22Rv1 (cell line): ENCODE data around the gene LOXL1.
"Not testable (repeated sequence)": the region's sequence is repeated elsewhere in the genome, so short reads cannot be mapped to it uniquely, and the experiment has no call there.

Experiments used
- H3K27ac ChIP-seq: fragments of 450-650 bp; 2 replicates; pipeline ENCODE4 v1.5.1; 2017
- ZFX ChIP-seq: fragments of 450-650 bp; IDR thresholded peaks from 2 replicates; pipeline ENCODE4 v1.6.1; 2017; ENCODE audit warnings: antibody characterized with exemption, borderline replicate concordance
- TF ChIP-seq, protein P1 (sequence below): fragments of 450-650 bp; IDR thresholded peaks from 2 replicates; pipeline ENCODE4 v1.5.1; 2017; ENCODE audit warnings: mild to moderate bottlenecking

The LOXL1 gene

DNA sequence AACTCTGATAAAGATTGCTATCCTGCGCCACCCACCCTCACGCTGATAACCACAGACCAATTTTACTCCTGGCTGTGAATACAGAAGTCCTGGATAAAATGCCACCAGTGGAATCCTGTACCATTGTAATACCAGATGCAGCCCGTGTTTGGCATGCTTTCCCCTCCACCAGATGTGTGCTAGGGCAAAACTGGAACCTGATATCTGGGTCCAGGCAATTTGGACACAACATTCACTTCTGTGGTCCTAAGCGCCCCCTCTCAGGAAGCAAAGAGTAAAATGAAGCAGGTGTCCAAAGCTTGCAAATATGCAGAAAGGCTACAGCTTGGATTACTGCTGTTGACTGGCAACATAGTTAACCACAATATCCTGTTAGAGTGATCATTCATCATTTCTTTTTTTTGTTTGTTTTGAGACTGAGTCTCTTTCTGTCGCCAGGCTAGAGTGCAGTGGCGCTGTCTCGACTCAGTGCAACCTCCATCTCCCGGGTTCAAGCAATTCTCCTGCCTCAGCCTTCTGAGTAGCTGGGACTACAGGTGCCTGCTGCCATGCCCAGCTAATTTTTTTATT is 32.8 kb downstream of the LOXL1 start:
- TF ChIP-seq, protein P1, sequence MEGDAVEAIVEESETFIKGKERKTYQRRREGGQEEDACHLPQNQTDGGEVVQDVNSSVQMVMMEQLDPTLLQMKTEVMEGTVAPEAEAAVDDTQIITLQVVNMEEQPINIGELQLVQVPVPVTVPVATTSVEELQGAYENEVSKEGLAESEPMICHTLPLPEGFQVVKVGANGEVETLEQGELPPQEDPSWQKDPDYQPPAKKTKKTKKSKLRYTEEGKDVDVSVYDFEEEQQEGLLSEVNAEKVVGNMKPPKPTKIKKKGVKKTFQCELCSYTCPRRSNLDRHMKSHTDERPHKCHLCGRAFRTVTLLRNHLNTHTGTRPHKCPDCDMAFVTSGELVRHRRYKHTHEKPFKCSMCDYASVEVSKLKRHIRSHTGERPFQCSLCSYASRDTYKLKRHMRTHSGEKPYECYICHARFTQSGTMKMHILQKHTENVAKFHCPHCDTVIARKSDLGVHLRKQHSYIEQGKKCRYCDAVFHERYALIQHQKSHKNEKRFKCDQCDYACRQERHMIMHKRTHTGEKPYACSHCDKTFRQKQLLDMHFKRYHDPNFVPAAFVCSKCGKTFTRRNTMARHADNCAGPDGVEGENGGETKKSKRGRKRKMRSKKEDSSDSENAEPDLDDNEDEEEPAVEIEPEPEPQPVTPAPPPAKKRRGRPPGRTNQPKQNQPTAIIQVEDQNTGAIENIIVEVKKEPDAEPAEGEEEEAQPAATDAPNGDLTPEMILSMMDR = no peak
- TF ChIP-seq ZFX = no peak
- no peak overlapping the region for H3K27ac ChIP-seq

DNA sequence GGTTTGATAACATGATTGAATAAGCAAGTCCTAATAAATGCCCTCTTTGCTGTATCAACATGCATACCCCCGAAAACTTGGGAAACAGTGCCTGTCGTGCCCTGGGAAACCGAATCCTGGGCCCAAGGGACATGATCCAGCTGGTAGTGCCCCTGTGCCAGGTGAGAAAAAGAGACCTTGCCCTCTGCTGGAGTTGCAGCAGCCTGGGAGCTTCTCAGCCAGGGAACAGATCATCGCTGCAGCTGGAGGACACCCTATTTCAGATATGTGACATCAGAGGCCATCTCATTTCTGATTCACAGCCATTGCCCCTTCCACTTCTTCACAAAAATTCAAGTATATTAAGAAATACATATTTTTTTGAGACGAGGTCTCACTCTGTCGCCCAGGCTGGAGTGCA is 33.5 kb downstream of the LOXL1 start:
- TF ChIP-seq, protein P1 = no peak
- TF ChIP-seq ZFX = no peak

DNA sequence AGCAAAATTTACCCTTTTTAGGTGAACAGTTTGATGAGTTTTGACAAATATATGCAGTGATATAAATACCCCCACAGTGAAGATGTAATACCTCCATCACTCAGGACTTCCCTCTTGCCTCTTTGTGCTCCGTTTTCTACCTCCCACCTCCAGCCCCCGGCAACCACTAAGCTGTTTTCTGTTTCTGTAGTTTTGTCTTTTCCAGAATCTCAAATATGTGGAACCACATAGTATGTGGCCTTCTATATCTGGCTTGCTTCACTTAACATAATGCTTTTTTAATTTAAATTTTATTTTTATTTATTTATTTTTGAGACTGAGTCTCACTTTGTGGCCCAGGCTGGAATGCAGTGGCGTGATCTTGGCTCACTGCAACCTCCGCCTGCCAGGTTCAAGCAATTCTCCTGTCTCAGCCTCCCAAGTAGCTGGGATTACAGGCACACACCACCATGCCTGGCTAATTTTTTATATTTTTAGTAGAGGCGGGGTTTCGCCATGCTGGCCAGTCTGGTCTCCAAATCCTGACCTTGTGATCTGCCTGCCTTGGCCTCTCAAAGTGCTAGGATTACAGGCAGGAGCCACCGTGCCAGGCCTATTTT is 34.3 kb downstream of the LOXL1 start:
- H3K27ac ChIP-seq = not testable (repeated sequence)

More for the DNA sequence above, 33.5 kb downstream of the LOXL1 start:
- H3K27ac ChIP-seq = no peak overlapping the region

DNA sequence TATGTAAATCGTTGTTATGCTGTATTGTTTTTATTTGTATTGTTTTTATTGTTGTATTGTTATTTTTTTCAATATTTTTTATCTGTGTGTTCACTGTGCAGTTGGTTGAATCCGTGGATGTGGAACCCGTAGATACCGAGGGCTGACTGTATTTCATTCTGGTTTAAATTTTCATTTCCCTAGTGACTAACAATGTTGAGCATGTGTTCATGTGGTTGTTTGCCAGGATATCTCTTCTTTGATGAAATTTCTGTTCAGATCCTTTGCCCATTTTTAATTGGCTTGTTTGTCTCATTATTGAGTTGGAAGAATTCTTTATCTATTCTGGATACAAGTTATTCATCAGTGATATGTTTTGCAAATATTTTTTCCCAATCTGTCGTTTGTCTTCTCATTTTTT is 36.2 kb downstream of the LOXL1 start:
- TF ChIP-seq, protein P1 = no peak
- no peak overlapping the region for H3K27ac ChIP-seq

DNA sequence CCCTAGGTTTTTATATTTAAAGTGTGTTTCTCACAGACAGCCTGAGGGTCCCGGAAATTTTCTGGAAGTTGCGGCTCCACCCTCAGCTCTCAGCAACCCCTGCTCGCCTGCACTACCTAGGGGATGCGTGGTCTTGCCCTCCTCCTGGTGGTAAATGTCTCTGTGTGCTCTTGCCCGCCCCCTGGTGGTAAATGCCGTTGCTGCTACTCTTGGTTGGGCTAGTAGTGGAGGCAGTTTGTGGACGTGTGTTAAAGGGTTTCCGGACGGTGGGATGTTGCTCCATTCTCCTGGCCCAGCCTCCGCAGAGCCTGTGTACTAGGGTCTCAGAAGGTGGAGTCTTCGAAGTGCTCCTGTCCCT is 38.5 kb downstream of the LOXL1 start:
- no peak overlapping the region for H3K27ac ChIP-seq
- no peak for TF ChIP-seq ZFX
- TF ChIP-seq, protein P1 = peak; percentile 97

DNA sequence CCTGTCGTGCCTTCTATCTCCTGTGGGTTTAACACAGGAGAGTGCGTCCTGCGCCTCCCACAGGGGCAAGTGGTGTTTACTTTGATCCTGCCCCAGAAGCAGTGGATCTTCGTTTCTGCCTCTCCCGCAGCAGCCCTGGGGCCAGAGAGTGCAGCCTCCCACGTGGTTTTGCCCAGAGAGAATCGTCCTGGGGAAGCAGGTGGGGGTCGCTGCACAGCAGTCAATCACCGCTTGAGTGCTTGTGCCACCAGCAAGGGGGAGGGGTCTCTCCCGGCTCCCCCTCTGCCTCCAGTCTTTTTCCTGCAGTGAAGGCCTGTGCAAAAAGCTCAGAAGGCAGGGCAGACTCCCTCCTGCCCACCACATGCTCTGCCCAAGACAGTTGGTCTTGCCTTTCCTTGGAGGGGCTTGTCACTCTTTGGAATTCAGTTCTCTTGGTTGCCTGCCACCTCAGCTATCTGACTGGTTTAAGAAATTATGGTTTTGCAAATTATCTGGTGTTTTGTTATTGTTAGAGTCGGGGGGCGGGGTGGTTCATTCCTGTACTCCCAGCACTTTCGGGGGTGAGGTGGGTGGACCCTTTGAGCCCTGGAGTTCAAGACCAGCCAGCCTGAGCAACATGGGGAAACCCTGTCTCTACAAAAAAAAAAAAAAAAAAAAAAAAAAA is 39.0 kb downstream of the LOXL1 start:
- TF ChIP-seq ZFX = no peak
- TF ChIP-seq, protein P1 = peak; percentile 35
- H3K27ac ChIP-seq = no peak overlapping the region

DNA sequence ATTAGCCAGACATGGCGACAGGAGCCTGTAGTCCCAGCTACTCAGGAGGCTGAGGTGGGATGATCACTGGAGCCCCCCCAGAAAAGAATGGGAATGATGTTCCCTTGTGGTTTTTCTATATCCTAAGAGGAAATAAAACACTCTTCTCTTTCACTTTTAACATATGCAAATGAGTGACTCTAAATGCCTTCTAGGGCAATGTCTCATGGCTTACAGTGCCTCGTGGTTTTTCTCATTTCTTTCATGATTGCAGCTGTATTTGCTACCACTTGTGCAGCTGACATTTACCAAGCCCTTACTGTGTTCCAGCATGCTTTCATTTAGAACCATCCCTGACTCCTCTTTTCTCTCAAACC is 39.5 kb downstream of the LOXL1 start:
- H3K27ac ChIP-seq = no peak overlapping the region
- no peak for TF ChIP-seq ZFX
- TF ChIP-seq, protein P1 = no peak

DNA sequence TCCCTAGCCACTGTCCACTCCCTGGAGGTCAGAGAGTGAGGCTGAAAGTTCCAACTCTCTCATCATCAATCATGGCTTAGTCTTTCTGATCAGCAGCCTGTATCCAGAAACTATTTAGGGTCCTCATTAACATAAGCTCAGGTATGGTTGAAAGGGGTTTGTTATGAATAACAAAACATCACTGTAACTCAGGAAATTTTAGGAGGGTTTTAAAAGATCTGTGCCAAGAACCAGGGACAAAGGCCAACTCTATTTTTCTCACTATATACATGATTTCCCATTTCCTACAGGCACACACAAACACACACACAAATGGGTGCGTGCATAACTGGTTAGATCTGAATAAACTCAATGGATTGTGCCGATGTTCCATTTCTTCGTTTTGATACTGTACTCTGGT is 42.2 kb downstream of the LOXL1 start:
- no peak for TF ChIP-seq ZFX
- no peak overlapping the region for H3K27ac ChIP-seq
